Esophagus muscularis mucosa (tissue), 4 donors: ENCODE results near the gene HIVEP1. TPM values are rescaled to one million over a fixed set of nuclear protein-coding genes. Genes with fewer than 3 reads are reported as not detected.
"Not testable (repeated sequence)": the region's sequence is repeated elsewhere in the genome, so short reads cannot be mapped to it uniquely, and the experiment has no call there.

Experiments used
- DNase-seq: peaks from one replicate; pipeline ENCODE4 v3.0.0-alpha.2; 2017; ENCODE audit errors: extremely low spot score
- H3K27ac ChIP-seq, 4 donors: fragments of 200-600 bp; sonication (generic); replicated peaks in 1 of 4; 1 replicate in 3 of 4; 2 replicates in 1 of 4; pipeline ENCODE4 v1.5.1; 2016 to 2019; ENCODE audit warnings: mild to moderate bottlenecking in 1 of 4
- H3K27me3 ChIP-seq, 4 donors: fragments of 200-600 bp; sonication (generic); one replicate each; pipeline versions ENCODE4 v1.5.1 to v1.6.0; 2016 to 2019
- H3K36me3 ChIP-seq, 4 donors: fragments of 200-600 bp; sonication (generic); one replicate each; pipeline ENCODE4 v1.5.1; 2016 to 2019
- H3K4me1 ChIP-seq, 4 donors: fragments of 200-600 bp; sonication (generic); one replicate each; pipeline ENCODE4 v1.5.1; 2016 to 2019
- H3K4me3 ChIP-seq, 4 donors: fragments of 200-600 bp; sonication (generic); 1 replicate in 2 of 4; 2 replicates in 2 of 4; pipeline ENCODE4 v1.5.1; 2016 to 2019; ENCODE audit warnings: mild to moderate bottlenecking in 4 of 4, moderate library complexity in 1 of 4
- H3K9me3 ChIP-seq, 4 donors: fragments of 200-600 bp; sonication (generic); 1 replicate in 3 of 4; 2 replicates in 1 of 4; pipeline ENCODE4 v1.5.1; 2016 to 2019
- CTCF ChIP-seq, 3 experiments: fragments of 200-600 bp in 2 of 3; fragments of 450-650 bp in 1 of 3; sonication (generic) in 2 of 3; IDR thresholded peaks; one replicate each; pipeline ENCODE4 v1.5.1; 2017 to 2019; ENCODE audit warnings: antibody characterized with exemption in 3 of 3, mild to moderate bottlenecking in 2 of 3, moderate library complexity in 1 of 3
- EP300 ChIP-seq: sonication (generic); formaldehyde crosslinking; IDR thresholded peaks from one replicate; pipeline ENCODE4 v1.6.1; 2017; ENCODE audit warnings: antibody characterized with exemption
- POLR2A ChIP-seq: fragments of 450-650 bp; IDR thresholded peaks from one replicate; pipeline ENCODE4 v1.6.1; 2017; ENCODE audit warnings: antibody characterized with exemption, moderate library complexity, mild to moderate bottlenecking, low read depth
- POLR2AphosphoS5 ChIP-seq, 2 donors: sonication (generic); formaldehyde crosslinking; IDR thresholded peaks; one replicate each; pipeline ENCODE4 v1.6.1; 2017; ENCODE audit warnings: antibody characterized with exemption in 2 of 2
- WGBS: methylation state at CpG from one replicate; pipeline ENCODE4 v1.1.5; 2018; 5-methylcytosine and 5-hydroxymethylcytosine counted together
- intact Hi-C: fragments of 100-400 bp; cut with DNase I; formaldehyde crosslinking; loops from one replicate; pipeline ENCODE4 v1.15.1; 2023
- total RNA-seq, 4 donors: library from RNA; depleted of rRNA; stranded (reverse); fragments of >200 nt; gene quantifications; one replicate each; pipeline versions ENCODE4 v1.1.0 to v1.2.1, GENCODE V29; 2016

The HIVEP1 gene
- total RNA-seq, 4 donors from 2014 or later: 16.2 to 28.3 (median 25.1) TPM

DNA sequence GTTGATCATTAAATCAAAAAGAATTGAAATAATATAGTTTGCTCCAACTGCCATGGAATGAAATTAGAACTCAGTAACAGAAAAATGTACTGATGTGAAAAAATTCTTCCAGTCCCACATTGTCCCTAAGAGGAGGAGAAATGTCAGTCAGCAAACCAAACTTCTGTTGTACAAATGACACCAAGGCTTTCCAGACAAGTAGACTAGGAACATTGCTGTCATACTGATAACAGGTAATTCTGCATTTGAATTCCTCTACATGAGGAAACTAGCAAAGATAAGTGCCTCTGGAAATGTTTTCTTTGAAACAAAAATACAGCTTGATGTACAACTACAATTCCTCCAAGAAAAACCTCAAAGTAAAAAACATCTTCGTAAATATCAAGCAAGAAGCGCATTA is 90.2 kb downstream of the HIVEP1 start:
- TF ChIP-seq POLR2A (no peak), CTCF (IDR thresholded peaks at IDR 0.05) (no peak), EP300 (no peak), POLR2AphosphoS5 (IDR thresholded peaks at IDR 0.05) (no peak)

DNA sequence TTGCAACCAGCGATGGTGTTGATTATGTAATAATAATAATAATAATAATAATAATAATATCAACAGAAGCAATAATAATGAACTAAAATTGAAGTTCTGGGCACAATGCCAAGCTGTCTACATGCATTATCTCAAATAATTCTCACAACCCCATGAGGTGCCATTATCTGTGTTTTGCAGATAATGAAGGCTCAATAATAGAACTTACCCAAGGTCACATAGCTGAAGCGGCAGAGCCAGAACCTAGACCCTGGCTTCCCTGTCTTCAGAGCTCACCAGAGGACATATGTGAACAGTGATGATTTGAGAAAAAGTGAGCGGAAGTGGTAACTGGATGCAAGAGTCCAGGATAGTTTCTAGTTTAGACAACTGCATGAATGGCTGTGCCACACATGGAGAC is 91.0 kb downstream of the HIVEP1 start:
- Histone ChIP-seq H3K27ac (no peak overlapping the region), H3K4me1 (no peaks in the 10 kb centered on the region), H3K9me3 (no peaks in the 10 kb centered on the region), H3K27me3 (no peaks in the 10 kb centered on the region), H3K36me3 (peaks cover 0 to 1% (median 0%) of the 10 kb centered on the region in 4 donors), H3K4me3 (no peak overlapping the region)
- intact Hi-C loops: no loop called here
- TF ChIP-seq POLR2AphosphoS5 (IDR thresholded peaks at IDR 0.05): no peak
- no peak for TF ChIP-seq EP300
- TF ChIP-seq CTCF (IDR thresholded peaks at IDR 0.05): no peak
- TF ChIP-seq POLR2A: no peak
- WGBS: 94% methylated on average over 3 of the region's 3 CpGs
- no peak for DNase-seq

More for the DNA sequence above, 90.2 kb downstream of the HIVEP1 start:
- 97% methylated on average over 2 of the region's 2 CpGs for WGBS
- Histone ChIP-seq H3K36me3 (no peaks in the 10 kb centered on the region), H3K9me3 (no peaks in the 10 kb centered on the region), H3K27me3 (no peaks in the 10 kb centered on the region), H3K4me1 (no peaks in the 10 kb centered on the region), H3K27ac (no peak overlapping the region), H3K4me3 (no peak overlapping the region)
- DNase-seq: no peak
- intact Hi-C loops: no loop called here

DNA sequence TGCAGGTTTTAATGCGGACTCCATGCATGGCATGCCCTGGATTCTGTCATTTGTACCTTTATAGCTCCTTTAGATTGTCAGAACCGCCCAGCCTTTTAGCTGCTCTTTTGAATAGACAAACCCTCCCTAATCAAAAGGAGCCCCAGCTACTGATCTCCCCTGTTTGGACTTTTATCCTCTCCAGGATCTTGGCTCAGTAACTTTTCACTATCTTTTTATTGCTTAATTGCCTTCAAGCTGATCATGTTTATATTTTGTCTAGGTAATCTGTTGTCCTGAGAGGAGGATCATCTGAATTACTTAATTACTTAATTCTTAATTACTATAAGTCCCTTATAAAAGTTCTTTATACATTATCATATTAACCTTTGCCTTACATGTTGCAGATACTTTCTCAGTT is 93.2 kb downstream of the HIVEP1 start:
- Histone ChIP-seq H3K27me3 (no peaks in the 10 kb centered on the region), H3K27ac (no peak overlapping the region), H3K4me1 (no peaks in the 10 kb centered on the region), H3K9me3 (no peaks in the 10 kb centered on the region), H3K36me3 (peaks cover 0 to 18% (median 7%) of the 10 kb centered on the region in 4 donors), H3K4me3 (no peak overlapping the region)
- intact Hi-C loops: no loop called here
- 87% methylated on average over 2 of the region's 2 CpGs for WGBS
- no peak for TF ChIP-seq POLR2A
- DNase-seq: no peak

DNA sequence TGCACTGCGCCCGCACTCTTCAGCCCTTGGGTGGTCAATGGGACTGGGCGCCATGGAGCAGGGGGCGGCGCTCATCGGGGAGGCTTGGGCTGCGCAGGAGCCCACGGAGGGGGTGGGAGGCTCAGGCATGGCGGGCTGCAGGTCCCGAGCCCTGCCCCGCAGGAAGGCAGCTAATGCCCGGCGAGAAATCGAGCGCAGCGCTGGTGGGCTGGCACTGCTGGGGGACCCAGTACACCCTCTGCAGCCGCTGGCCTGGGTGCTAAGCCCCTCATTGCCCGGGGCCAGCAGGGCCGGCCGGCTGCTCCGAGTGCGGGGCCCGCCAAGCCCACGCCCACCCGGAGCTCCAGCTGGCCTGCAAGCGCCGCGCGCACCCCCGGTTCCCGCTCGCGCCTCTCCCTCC is 96.3 kb downstream of the HIVEP1 start:
- 95% methylated on average over 16 of the region's 33 CpGs for WGBS
- intact Hi-C loops, H3K9me3 ChIP-seq, H3K4me1 ChIP-seq, H3K27me3 ChIP-seq, DNase-seq, H3K27ac ChIP-seq, H3K4me3 ChIP-seq: not testable (repeated sequence)
- H3K36me3 ChIP-seq: peaks cover 0 to 21% (median 13%) of the 10 kb centered on the region in 4 donors

DNA sequence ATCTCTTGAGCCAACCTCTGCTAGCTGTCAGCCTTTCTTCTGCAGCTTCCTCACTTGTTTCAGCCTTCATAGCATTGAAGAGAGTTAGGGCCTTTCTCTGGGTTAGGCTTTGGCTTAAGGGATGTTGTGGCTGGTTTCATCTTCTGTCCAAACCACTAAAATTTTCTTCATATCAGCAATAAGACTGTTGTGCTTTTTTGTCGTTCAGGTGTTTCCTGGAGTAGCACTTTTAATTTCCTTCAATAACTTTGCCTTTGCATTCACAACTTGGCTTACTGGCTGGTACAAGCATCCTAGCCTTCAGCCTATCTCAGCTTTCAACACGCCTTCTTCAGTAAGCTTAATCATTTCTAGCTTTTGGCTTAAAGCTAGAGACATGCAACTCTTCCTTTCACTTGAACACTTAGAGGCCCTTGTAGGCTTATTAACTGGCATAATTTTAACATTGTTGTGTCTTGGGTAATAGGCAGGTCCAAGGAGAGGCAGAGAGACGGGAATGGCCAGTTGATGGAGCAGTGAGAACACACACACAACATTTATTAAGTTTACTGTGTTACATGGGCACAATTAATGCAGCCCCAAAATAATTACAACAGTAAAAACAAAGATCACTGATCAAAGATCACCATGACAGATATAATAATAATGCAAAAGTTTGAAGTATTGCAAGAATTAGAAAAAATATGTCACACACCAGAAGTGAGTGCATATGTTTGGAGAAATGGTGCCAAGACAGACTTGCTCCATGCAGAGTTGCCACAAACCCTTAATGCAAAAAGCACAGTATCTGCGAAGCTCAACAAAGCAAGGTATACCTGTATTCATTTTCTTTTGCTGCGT is 98.6 kb downstream of the HIVEP1 start:
- H3K27ac ChIP-seq: no peak overlapping the region
- no peaks in the 10 kb centered on the region for H3K27me3 ChIP-seq
- H3K9me3 ChIP-seq: no peaks in the 10 kb centered on the region
- peaks cover 0 to 21% (median 13%) of the 10 kb centered on the region in 4 donors for H3K36me3 ChIP-seq
- no peaks in the 10 kb centered on the region for H3K4me1 ChIP-seq
- TF ChIP-seq EP300 (no peak), POLR2A (no peak), POLR2AphosphoS5 (IDR thresholded peaks at IDR 0.05) (no peak), CTCF (IDR thresholded peaks at IDR 0.05) (no peak)
- WGBS: 88% methylated on average over 5 of the region's 5 CpGs
- no peak for DNase-seq
- no peak overlapping the region for H3K4me3 ChIP-seq
- intact Hi-C loops: no loop called here

DNA sequence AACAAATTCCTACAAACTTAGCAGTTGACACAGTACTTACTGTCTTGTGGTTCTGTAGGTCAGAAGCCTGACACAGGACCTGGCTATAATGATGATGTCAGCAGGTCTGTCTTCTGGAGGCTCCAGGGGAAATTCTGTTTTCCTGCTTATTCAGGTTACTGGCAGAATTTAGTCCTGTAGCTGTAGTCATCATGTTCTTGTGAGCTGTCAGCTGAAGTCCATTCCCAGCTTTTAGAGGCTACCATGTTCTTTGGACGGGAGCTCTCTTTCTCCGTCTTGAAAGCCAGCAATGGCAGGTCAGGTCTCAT is 99.2 kb downstream of the HIVEP1 start:
- TF ChIP-seq CTCF (IDR thresholded peaks at IDR 0.05): no peak
- no peak for TF ChIP-seq POLR2A
- TF ChIP-seq EP300: no peak
- no peak for TF ChIP-seq POLR2AphosphoS5 (IDR thresholded peaks at IDR 0.05)
- 94% methylated on average over 2 of the region's 2 CpGs for WGBS
- Histone ChIP-seq H3K4me1 (no peaks in the 10 kb centered on the region), H3K27me3 (no peaks in the 10 kb centered on the region), H3K27ac (no peak overlapping the region), H3K9me3 (peaks cover 0 to under 1% (median 0%) of the 10 kb centered on the region in 4 donors), H3K36me3 (peaks cover 0 to 21% (median 13%) of the 10 kb centered on the region in 4 donors), H3K4me3 (no peak overlapping the region)
- intact Hi-C loops: no loop called here
- no peak for DNase-seq
